ENCODE results near the gene WDR46. TPM values are rescaled to one million over a fixed set of nuclear protein-coding genes. Genes with fewer than 3 reads are reported as not detected.

The WDR46 gene
- total and polyA plus RNA-seq, 12 donors, result 11.0 to 40.6 (median 17.8) TPM

DNA sequence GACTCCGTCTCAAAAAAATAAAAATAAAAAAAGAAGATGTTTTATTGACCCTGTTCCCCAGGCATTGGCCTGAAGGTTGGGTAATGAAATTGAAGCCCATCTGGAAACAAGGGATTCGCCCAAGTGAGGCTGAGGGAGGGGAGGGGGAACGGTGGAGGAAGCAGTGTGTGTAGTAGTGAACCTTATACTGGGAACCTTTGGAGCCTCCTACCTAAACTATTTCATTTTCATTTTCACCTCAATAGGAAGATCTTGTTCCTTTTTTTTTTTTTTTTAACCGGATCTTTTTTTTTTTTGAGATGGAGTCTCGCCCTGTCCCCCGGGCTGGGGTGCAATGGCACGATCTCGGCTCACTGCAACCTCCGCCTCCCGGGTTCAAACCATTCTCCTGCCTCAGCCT, 41.7 kb upstream of the WDR46 start:
- intact Hi-C loops (cut with DNase I), result no loop called here
- Histone ChIP-seq H3K27me3 (no peaks in the 10 kb centered on the region), H3K27ac (no peak overlapping the region), H3K36me3 (no peaks in the 10 kb centered on the region), H3K4me3 (no peak overlapping the region), H3K4me1 (no peaks in the 10 kb centered on the region), H3K9me3 (no peaks in the 10 kb centered on the region)
- ATAC-seq (no peak), DNase-seq (no peak)
- TF ChIP-seq, protein P1, sequence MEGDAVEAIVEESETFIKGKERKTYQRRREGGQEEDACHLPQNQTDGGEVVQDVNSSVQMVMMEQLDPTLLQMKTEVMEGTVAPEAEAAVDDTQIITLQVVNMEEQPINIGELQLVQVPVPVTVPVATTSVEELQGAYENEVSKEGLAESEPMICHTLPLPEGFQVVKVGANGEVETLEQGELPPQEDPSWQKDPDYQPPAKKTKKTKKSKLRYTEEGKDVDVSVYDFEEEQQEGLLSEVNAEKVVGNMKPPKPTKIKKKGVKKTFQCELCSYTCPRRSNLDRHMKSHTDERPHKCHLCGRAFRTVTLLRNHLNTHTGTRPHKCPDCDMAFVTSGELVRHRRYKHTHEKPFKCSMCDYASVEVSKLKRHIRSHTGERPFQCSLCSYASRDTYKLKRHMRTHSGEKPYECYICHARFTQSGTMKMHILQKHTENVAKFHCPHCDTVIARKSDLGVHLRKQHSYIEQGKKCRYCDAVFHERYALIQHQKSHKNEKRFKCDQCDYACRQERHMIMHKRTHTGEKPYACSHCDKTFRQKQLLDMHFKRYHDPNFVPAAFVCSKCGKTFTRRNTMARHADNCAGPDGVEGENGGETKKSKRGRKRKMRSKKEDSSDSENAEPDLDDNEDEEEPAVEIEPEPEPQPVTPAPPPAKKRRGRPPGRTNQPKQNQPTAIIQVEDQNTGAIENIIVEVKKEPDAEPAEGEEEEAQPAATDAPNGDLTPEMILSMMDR (IDR thresholded peaks at IDR 0.05), result no peak
- 87 to 88% methylated on average over 10 of the region's 10 CpGs for WGBS, 2 donors

DNA sequence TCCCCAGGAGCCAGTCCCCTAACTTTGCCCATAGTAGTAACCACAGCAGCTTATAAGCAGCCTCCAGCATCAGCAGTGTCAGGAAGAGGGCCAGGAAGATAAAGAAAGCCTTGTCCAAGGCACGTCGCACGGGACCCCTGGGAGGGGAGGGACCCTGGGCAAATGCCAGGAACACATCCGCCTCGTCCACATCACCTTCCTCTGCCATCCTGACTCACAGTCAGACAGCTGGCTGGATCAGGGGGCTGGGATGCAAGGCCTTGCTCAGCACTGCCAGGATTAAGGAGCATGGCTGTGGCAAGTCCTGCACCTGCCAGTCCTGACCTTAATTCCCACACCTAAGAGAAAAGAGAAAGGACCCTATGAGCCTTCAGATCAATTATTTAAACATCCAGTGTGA, 40.0 kb upstream of the WDR46 start:
- H3K4me1 ChIP-seq, result peaks cover 0 to 5% (median 1%) of the 10 kb centered on the region in 9 donors
- DNase-seq, result no peak
- TF ChIP-seq, protein P1 (IDR thresholded peaks at IDR 0.05), result no peak
- no peak overlapping the region for H3K27ac ChIP-seq
- intact Hi-C loops (cut with DNase I), result no loop called here
- no peaks in the 10 kb centered on the region for H3K36me3 ChIP-seq
- no peak overlapping the region for H3K4me3 ChIP-seq
- ATAC-seq, result no peak
- no peaks in the 10 kb centered on the region for H3K27me3 ChIP-seq
- no peaks in the 10 kb centered on the region for H3K9me3 ChIP-seq
- WGBS, 2 donors, result 20 to 26% methylated on average over 5 of the region's 5 CpGs

- intact Hi-C loops (cut with DNase I), result no loop called here
- H3K9me3 ChIP-seq, result no peaks in the 10 kb centered on the region
- H3K4me3 ChIP-seq, result peak overlapping the region in 6 of 10 donors; percentile 67 to 81 (median 72)
- peaks cover 15 to 44% (median 34%) of the 10 kb centered on the region in 9 donors for H3K4me1 ChIP-seq
- TF ChIP-seq, protein P1 (IDR thresholded peaks at IDR 0.05), result no peak
- peaks cover 0 to 25% (median 11%) of the 10 kb centered on the region in 9 donors for H3K36me3 ChIP-seq
- H3K27me3 ChIP-seq, result no peaks in the 10 kb centered on the region
- DNase-seq (no peak), ATAC-seq (no peak)
- H3K27ac ChIP-seq, result peak overlapping the region in 3 of 10 donors; percentile 88 to 93 (median 92)
- 34 to 44% methylated on average over 7 of the region's 7 CpGs for WGBS, 2 donors
These were observed 35.1 kb upstream of the WDR46 start for GRCh38 chr6:33324125-33324524.

GRCh38 chr6:33323623-33323948, 34.5 kb upstream of the WDR46 start:
- Histone ChIP-seq H3K4me1 (peaks cover 15 to 50% (median 40%) of the 10 kb centered on the region in 9 donors), H3K4me3 (peak overlapping the region; percentile 14 to 81 (median 69)), H3K9me3 (no peaks in the 10 kb centered on the region), H3K27ac (peak overlapping the region in 9 of 10 donors; percentile 80 to 93 (median 89)), H3K27me3 (no peaks in the 10 kb centered on the region), H3K36me3 (peaks cover 0 to 30% (median 16%) of the 10 kb centered on the region in 9 donors)
- TF ChIP-seq, protein P1 (IDR thresholded peaks at IDR 0.05), result no peak
- intact Hi-C loops (cut with DNase I), result loop anchor here in 1 of 10 donors (1.0 kb wide), 1 partner anchor 74 kb away; no protein-coding TSS in a partner anchor
- peak in 1 of 2 donors; percentile 33 for DNase-seq
- ATAC-seq, result no peak
- WGBS, 2 donors, result 4 to 5% methylated on average over 12 of the region's 12 CpGs
